GM19351 (cell line): ENCODE data around the gene TBC1D5.
"Not testable (repeated sequence)": the region's sequence is repeated elsewhere in the genome, so short reads cannot be mapped to it uniquely, and the experiment has no call there.

Experiments
- ATAC-seq: cut with Tn5 transposase; IDR thresholded peaks from one replicate; pipeline ENCODE4 v1.9.1; 2021; ENCODE audit warnings: mild to moderate bottlenecking, moderate library complexity; ENCODE audit not compliant: unreplicated experiment

Gene TBC1D5

DNA sequence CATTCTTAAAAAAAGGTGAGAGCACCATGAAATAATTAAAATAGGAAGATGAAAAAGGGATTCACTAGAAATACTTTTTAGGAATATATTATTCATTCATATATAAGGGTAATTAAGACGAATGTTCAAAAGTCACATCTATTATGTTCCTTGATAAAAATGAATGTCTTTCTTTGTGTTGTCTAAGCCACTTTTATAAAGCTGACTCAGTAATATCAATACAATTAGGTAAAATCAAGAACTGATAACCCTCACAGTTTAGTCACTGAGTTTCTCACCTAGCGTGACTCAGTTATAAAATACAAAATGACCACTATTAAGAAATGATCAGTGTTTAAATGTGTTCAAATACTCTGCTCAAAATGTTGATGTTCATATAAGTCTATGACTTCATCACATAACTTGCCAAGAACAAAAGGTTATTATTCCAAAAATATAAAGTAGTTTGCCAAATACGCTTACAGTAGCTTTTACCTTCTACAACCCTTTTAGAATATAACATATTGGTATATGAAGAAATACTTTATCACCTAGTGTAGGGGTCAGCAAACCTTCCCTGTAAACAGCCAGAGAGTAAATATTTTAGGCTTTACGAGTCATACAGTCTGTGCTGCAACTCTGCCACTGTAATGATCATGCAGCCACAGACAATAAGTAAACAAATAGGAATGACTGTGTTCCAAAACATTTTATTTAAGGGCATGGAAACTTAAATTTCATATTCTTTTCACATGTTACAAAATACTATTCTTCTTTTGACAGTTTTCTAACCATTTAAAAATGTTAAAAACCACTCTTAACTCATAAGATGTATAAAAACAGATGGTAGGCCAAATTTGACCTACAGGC is 369.8 kb downstream of the TBC1D5 start:
- ATAC-seq = no peak

DNA sequence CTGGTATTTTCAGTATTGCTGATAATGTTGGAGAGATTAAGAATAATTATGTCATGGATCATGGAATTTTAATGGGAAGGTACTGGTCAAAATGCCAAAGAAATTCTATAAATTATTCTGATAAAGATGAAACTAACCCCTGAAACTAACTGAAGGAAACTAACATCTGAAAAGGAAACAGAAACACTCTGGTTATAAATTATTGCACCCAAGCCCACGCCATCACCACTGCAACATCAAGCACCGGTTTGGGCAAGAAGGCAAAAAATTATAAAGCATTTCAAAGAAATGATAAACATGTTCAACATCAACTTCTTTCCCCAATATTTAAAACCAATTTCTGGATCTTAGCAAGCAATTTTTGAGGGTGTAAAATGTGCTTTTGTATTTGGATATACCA is 372.5 kb downstream of the TBC1D5 start:
- ATAC-seq = no peak

DNA sequence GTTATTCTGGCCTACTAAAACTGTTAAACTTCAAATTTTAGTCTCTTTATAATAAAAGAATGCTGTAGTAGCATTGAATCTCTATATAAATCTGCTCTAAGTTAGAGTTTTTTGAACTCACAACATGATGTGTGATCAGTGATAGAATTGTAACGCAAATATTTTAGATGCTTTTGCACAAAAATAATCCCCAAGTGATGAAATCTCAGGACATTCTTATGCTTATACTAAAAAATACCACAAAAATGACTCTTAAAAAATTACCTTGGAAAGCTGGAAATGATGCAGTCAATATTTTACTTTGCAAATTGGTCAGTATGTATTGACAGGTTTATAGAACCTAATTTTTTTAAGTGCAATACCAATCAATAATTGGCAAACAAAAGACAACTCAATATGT is 375.3 kb downstream of the TBC1D5 start:
- ATAC-seq = no peak

DNA sequence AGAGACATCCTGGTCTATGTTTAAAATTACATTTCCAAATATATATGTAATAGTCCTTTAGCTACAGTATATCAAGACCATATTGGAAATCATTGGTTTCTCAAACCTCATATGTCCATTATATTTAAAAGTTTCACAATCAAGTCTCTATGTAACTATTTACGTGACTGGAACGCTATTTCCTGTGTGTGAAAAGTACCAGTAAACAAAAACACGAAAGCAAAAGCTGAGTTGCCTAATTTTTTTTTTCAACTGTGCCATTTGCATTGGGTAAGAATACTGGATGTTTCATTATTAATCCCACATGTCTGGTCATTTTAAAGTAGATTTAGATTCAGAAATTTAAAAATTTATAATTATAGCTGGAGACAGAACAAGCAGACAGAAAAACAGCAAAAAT is 381.4 kb downstream of the TBC1D5 start:
- no peak for ATAC-seq

DNA sequence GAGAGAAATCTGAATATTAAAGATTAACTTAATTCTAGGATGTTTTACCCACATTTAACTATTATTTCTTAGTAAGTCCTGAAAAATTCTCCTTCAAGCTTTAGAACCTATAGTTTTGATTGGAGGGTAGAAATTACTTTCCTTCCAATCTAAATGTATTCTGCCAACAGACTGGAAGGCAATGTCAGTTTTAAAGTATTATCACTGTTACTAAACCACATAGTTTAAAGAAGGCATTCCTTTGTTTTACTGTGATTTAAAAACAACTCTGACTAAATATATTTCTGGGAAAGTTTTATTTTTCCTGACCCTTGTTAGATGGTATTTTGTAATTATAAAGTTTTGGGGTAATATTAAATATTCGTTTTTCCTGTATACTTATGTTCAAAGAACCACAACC is 382.5 kb downstream of the TBC1D5 start:
- ATAC-seq = no peak

DNA sequence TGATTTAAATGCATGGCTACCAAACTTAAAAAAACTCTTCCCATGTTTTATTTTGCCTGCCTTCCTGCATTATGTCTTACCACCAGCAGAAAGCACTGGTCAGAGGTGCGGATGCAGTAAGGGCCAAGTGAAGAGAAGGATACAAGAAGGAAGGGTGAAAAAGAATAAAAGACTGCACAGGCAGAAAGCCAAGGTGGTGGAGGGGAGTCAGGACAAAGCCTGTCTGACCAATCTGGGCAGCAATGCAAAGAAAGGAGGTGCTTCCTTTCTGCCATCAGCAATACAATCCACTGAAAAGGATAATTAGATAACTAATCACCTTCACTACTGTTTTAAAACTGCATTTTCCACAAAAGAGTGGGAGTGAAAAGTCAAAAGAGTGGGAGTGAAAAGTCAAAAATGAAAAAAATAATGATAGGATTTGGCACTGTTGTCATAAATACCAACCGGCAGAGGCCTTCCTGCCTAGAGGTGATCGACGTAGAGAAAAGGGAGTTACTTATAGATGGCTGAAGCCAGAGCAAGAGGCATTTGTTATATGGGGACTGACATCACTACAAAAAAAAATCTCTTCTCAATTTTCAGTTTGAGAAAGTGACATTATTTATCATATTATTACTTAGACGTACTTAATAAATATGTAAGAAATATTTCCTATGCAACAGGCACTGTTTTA is 385.3 kb downstream of the TBC1D5 start:
- no peak for ATAC-seq

DNA sequence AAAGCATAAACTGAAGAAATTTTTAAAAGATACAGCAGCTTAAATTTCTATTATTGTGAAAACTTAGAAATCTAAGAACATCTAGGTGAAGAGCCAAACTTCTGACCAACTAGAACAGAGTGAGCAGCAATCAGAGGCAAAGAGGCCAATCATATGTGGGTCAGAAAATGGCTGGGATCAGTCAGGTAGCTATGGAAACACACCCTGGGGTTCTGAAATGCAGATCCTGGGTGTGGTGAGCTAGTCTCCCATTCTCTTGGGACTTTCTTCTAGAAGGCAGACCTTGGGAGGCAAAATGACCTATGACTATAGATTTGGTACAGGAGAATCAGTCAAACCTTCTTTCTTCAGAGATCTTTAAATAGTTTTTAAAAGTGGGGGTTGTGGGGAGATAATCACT is 385.8 kb downstream of the TBC1D5 start:
- no peak for ATAC-seq

DNA sequence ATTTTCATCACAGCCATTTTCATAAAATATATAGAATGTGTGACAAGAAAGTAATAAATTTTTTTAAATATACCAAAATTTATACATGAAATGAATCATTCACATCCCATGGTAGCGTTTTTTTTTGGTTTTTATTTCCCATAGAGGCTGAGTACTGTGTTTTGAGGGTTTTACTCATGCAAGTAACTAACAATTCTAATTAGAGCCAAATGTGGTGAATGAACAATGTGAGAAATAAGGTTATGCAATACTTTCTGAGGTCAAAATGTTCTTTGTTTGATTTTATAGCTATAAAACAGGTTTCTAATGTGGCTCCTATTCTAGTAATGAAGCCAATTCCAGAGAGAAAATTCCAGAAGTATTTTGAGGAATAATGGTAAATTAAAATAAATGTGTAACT is 386.8 kb downstream of the TBC1D5 start:
- ATAC-seq = no peak

DNA sequence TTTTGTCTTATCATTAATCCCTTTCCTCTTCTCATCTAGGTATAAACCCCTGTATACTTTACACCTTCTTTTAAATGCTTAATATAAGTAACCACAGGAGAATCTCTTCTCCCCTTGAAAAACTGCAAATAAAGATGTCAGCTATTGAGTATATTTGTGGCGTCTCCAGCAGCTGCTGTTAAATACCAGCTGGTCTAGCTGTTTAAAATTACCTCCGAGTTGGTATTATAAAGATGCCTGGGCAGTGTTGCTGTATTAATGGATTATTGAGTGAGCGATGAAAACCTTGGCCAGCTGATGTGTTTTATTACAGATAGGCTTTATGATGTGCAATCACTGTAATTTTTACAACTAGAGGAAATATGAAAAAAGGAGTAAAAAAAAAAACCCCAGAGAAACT is 388.1 kb downstream of the TBC1D5 start:
- ATAC-seq = no peak

DNA sequence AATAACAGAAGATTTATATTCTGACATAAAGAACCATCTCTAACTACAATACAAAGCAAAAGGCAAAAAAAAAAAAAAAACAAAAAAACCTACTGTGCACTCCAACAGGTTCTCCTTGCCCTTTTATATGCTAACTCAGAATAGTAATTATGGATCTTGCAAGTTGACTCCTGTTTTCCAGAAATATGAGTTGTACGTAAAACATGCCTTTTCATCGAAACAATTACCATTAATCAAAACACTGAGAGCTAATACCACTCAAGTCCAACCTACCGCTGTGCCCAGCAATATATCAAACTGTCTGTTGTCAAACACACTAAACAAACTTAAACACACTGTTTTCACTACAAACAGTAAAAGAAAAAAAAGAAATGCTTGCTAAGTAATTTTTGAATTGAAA is 389.8 kb downstream of the TBC1D5 start:
- ATAC-seq = no peak

DNA sequence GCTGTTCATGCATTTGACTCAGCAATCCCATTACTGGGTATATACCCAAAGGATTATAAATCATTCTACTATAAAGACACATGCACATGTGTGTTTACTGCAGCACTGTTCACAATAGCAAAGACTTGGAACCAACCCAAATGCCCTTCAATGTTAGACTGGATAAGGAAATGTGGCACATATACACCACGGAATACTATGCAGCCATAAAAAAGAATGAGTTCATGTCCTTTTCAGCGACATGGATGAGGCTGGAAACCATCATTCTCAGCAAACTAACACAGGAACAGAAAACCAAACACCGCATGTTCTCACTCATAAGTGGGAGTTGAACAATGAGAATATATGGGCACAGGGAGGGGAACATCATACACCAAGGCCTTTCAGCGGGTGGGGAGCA is 391.2 kb downstream of the TBC1D5 start:
- ATAC-seq = not testable (repeated sequence)

DNA sequence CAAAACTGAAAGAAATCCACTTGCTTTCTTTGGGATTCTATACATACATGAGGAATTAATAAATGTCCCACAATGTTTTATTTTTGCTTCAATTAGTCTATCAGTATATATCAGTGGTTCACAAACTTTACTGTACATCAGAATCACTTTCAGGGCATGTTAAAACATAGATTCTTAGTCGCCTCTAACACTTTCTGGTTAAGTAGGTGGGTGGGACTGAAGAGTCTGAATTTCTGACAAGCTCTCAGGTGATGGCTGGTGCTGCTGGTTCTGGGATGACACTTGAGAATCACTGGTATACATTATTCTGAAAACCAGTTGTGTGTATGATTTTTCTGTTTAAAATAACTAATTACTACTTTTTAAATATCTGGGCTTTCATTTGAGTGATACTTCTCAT is 393.3 kb downstream of the TBC1D5 start:
- ATAC-seq = peak; percentile 66

DNA sequence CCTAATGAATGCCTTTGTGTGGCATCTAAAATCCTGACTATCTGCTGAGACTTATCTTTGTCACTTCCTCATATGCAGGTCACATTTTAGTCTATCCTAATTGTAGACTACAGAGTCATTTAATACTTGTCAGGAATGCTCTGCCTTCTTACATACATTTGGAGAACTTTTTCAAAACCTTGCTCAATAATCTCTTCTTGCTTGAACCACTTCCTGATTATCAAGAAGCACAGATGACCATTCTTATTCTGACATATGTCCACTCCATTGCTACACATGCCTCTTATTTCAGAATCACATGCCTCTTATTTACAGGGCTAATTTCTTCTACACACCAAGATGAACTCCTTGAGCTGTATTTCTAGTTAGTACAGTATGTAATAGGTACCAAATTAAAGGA is 400.3 kb downstream of the TBC1D5 start:
- ATAC-seq = no peak

DNA sequence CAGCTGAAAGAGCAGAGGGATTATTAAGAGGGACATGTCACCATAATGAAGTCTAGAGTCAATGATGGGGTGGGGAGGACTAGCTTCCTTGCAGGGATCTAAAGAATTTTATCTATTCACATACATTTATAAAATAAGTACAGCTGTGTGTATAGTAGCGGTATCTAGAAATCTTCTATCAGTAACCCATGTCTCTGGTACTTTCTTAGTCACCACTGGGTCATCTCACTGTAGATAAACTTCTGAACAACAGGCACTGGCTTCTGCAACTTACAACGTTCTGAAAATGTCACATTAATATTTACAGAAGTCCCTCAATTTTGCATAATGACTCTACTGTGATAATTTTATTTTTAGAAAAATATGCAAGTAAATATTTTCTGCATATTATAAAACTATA is 401.7 kb downstream of the TBC1D5 start:
- no peak for ATAC-seq

DNA sequence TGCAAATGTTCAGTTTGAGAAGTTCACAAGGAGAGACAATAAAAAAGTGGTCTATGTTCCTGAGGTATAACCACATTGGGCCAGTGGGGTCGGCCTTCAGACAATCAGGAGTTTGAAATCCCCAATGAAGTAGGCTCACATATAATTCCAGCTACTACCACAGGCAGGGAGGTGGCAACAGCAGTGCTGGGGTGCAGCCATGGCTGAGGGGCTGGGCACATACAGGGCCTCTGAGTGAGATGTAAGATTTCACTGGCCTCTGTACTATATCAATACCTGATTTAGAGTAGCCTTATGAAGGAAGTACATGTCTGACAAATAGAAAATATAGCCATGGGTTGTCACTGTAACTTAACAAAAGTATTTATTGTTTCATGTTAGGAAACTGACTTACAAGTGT is 402.2 kb downstream of the TBC1D5 start:
- ATAC-seq = no peak

DNA sequence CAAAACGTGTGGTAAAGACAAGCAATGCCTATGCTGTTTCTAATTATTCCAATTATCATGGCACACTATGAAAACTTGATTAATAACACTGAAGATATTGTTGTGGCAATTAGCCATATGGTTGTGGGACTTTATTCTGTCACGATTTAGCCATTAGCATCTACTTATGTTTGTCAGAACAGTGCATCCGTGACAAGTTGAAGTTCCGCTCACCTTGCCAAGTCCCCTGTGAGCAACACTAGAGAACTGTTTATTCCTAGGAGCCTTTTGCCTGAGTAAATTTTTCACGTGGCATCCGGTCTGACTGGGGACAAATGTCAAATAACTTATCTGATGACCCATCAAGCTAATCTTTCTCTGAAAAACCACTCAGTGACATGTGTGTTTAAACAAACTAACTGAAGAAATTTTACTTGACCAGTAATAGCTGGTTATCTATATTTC is 403.3 kb downstream of the TBC1D5 start:
- no peak for ATAC-seq

DNA sequence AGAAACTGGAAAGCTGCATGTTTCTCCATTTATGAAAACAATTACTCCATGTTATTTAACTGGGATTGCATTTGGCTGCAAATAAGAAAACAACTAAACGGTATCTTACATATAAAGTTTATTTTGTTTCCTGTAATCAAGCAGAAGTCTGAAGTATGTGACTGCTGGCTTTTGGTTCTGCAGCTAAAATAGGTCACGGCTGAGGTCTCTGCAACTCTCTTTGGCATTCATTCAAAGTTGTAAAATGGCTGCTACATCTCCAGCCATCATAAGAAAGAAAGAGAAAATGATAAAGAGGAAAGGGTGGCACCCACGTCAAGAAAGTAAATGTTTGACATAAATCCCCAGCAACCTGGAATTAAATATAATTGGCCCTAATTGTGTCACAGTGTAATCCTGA is 406.1 kb downstream of the TBC1D5 start:
- ATAC-seq = no peak

DNA sequence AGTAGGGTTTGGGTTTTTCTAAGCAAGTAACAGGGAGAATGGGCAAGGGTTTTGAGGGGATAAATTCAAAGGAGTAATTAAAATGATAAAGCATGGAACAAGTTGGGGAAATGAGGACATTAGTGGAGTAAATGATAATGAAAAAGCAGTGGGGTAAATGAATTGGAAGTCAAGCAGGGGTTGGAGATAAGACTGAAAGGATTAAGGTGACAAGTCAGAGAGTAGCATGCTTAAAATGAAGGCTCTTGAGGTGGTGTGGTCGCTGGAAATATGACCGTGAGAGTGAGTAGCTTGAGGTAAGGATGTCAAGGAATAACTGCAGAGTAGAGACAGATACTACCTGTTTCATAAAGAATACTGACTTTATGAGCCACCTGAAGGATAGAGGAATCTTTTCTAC is 408.5 kb downstream of the TBC1D5 start:
- no peak for ATAC-seq

DNA sequence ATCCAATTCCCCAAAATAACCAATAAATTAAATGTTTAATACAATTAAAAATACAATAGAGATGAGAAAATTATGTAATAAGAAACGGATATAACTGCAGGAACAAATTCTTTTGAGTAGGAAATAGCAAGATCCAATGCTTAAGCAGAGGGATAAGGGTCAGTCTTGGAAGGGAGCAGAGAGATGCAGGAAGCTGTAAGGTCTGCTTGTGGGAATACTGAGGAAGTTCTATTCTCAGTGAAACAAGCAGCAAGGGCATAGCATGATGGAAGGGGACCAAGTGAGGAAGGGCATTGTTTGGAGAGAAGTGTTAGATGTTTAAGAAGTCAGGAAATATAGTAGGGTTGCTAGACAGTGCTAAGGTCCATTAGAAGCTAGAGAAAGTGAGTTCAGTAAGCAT is 409.0 kb downstream of the TBC1D5 start:
- no peak for ATAC-seq

DNA sequence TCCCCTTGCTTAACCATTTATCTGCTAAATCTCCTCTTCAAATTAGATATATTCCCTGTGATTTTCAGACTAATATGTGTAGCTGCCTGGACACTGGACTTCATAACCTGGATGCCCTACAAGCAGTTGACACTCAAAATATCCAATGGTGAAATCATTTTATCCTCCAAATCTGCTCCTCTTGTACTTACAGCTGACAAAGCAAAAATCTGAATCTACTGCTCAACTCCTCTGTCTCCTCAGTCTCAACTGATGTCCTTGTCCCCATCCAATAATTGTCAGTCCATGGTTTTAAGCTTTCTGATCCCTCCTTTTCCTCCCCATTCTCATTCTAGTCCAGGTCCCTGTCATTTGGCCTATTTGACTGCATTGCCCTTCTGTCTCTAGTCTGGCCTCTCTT is 411.8 kb downstream of the TBC1D5 start:
- no peak for ATAC-seq

DNA sequence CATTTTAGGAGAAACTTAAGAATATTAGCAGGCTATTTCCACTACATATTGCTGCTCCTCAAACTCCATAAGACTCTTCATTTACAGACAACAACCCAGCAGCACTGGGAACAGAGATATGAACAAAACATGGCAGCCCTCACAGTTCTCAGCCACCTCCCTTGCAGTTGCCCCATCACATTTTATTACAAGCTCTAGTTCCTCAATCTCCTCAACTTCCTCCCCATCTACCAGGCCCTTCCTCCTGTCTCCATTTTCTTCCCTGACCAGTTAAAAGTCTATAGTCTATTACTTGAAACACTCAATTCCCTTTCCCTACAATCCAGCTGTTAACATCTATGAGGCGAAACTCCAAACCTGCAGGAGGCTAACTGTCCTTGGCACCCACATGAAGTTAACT is 412.5 kb downstream of the TBC1D5 start:
- ATAC-seq = no peak

DNA sequence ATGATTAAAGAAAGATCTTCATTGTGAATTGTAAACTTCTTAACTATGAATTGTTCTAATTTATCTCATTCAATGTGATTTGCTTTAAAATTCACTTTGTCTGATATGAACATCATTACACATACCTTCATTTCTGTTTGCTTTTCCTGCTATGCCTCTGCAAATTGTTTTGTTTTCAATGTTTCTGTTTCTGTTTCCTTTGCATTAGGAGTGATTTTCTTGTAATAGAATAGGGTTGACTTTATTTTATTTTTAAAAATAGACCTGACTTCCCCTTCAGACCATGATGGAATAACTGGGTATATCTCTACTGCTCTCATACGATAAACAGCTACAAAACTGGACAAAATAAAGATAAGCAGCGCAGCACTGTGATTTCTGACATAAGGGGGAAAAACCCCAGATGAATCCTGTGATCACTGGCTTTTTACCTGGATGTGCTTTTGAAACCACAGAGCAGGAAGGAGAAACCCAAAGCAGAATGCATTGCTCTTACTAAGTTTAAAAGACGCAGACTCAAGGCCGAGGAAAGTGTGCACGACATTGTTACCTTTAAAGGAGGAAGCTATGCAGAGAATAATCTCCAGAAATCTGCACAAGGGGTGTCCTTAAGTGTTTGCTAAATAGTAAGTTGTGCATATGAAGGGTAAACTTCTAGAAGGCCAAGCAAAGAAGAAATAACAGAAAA is 420.2 kb downstream of the TBC1D5 start:
- no peak for ATAC-seq
